Stimulated activated CD8-positive, alpha-beta memory T cell treated with anti-CD3 and anti-CD28 coated beads, Interleukin-7, amount 100 ng/mL, for 4 hours (primary cell): Measurements from ENCODE around the gene COX20.
"Not testable (repeated sequence)": the region's sequence is repeated elsewhere in the genome, so short reads cannot be mapped to it uniquely, and the experiment has no call there.

Experiments used
- DNase-seq, 2 donors: peaks; one replicate each; pipeline ENCODE4 v3.0.0-alpha.2; 2020; ENCODE audit warnings: low read depth in 2 of 2

Gene COX20

DNA sequence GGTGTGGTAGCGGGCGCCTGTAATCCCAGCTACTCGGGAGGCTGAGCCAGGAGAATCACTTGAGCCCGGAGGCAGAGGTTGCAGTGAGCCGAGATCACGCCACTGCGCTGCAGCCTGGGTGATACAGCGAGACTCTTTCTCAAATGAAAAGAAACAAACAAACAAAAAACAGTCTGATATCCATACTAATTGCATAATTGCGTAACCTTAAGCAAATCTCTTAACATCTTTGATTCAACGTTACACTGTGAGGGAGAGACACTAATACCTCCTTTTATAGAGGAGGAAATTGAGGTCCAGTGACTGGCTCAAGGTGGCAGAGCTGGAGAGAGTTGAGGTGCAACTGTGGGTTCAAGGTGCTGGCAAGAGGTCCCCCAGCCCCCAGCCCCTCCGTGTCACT is 12.6 kb upstream of the COX20 start:
- DNase-seq: no peak

DNA sequence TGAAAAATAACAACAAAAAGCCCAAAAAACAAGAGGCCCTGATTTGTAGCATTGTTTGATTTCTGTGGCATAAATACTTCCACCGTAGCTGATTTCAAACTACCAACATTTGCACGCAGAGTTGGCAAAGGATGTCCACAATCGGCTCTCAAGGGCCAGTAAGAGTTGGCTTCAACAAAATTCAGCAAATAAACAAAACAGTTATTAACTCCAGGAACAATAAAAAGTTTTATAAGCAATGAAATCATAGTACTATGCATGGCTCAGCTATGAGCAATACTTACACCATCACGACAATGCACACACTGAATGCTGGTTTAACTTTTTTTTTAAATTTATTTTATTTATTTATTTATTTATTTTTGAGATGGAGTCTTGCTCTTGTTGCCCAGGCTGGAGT is 8.7 kb upstream of the COX20 start:
- no peak for DNase-seq

DNA sequence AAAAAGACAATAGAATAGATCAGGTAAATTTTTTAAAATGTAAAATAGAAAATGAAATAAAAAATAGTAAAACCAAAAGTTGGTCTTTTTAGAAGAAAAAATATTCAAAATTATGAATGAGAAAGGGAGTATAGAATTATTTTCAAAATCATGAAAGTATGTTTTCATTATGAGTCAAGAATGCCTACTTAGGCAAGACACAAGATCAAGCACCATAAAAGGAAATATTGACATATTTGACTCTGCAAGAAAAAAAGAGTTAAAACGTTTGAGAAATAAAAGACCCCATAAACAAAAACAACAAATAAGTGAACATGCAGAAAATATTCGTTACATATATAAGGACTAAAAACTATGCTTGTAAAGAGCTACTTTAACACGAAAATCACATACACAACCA is 4.8 kb upstream of the COX20 start:
- no peak for DNase-seq

DNA sequence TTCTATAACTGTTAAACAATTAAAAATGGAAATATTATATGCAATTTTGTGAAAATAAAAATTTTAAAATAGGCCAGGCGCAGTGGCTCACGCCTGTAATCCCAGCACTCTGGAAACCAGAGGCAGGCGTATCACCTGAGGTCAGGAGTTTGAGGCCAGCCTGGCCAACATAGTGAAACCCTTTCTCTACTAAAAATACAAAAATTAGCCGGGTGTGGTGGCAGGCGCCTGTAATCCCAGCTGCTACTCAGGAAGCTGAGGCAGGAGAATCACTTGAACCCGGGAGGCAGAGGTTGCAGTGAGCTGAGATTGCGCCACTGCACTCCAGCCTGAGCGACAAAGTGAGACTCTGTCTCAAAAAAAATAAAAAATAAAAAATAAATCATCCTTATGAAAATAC is 2.2 kb upstream of the COX20 start:
- not testable (repeated sequence) for DNase-seq

DNA sequence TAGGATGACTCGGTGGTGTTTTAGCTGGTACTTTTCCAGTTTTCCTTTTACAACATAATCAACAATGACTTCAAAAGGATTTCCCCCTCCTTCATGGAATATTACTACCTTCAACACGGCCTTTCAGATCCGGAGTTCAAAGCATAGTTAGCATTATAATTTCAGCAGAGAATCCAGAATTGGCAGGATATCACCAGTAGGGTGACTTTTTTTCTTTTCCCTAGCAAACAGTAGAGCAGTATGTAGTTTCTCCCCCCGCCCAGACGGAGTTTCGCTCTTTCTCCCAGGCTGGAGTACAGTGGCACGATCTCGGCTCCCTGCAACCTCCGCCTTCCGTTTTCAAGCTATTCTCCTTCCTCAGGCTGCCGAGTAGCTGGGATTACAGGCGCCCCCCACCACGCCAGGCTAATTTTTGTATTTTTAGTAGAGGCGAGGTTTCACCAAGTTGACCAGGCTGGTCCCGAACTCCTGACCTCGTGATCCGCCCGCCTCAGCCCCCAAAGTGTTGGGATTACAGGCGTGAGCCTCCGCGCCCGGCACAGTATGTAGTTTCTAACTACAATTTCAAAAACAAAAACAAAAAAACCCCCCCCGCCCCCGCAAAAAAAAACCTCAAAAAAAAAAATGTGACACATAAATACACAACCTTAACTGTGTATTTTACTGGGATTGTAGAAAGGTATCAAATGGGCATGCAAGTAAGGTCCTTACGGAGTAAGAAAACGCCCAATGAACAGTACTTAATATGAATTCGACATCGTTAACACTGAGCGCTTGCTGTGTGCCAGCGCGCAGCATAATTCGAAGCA is 1.5 kb upstream of the COX20 start:
- peak; percentile 21 to 24 for DNase-seq

DNA sequence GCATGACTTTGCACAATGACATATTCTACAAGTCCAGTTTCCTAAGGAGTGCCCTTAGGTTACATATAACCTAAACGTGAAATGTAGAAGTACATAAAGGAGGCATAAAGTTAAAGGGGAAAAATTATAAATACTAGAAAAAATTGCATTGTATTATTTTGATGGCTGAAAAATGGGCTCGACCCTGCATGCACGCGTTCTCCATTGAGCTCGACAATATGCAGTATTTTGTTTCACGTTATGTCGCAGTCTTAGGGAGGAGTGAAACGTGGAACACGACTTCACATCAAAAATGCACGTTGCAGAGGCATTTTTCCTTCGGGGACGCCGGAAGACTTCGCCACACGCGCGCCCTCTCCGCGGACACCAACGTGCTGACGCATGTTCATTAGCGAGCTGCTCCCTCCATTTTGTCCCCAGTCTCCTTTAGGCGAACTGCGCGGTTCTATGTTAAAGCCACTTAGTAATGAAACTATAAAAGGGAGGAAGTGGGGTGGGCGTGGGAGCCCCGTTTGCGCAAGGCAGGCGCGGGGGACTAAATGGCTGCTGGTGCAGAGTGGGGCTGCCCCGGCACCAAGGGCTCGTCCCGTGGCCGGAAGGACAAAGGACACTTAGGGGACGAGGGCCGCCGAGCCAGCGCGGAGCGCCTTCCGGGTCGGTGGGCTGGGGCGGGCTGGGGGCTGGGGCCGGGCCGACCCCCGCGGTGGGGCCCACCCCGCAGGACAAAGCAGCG is 749 bp upstream of the COX20 start:
- peak; percentile 87 to 88 for DNase-seq

DNA sequence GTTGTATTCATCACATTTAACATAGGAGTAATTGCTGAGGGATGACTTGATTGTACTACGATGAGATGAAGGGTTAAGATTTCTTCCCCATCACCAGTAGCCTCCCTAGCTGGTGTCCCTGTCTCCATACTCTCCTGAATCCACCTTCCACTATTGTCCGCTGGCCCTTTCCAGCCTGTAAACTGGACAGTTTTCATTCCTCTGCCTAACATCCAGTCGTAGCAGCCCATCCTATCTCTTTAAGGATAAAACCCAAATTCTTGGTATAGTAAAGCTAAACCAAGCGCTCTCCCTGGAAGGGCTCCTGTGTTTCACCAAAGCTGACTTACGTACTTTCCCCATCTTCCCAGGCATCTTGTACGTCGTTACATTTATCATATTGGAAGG is 670 bp downstream of the COX20 start:
- no peak for DNase-seq

DNA sequence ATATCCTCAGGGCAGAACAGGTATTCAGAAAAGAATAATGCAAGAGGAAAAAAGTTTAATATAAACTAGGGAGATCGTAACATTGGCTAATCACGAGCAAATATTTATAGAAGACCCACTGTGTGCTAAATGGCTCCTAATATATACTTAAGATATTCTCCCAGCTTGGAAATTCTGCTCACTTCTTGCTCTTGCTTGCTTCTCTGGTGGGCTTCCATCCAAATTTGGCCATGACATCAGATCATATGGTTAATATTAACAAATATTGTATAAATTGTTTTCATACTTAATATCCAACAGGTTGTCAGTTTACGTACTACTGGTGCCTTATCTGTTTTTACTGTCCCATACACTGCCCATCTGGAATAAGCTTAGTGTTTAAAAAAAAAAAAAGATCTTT is 1.1 kb downstream of the COX20 start:
- no peak for DNase-seq

DNA sequence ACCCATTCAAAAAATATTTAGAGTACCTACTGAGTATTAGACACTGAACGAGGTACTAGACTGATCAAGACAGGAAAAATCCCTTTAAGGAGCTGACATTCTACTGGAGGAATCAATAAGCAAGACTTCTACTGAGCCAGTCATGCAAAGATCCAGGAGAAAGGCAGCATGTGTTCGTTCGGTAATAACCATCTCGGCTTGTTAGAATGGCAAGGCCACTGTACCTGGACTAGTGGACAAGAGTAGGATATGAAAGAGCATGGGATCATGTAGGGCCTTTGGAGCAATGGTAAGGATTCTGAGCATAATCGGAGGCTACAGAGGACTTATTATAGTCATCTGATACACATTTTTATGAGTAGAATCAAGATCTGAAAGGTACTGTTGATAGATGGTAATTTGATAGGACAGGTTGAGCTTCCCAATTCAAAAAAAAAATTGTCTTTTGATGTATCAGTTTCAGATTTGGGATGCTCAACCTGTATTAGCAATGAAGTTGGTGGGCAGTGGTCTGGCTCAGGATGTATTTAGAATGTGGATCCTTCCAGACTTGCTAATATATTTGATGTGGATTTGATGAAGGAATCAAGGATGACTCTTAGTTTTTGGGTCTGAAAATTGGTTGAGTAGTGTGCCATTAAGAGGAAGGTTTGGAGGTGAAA is 2.3 kb downstream of the COX20 start:
- DNase-seq: no peak

DNA sequence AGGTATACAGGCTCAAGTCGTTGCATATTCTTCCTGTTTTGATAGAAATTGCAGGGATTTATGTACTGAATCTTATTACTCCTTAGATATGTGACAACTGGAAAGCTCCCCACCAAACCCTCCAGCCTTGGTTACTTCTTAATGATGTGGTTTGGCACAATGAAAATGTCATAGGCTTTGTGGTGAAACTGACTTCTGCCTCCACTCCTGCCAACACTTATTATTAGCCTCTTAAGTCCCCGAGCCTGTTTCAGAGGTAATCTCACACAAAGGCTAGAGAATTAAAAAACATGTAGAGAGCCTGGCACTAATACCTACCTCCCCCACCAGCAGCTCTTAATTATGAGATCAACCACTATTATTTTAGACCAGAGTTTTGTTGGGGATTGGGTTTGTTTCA is 4.2 kb downstream of the COX20 start:
- DNase-seq: no peak

DNA sequence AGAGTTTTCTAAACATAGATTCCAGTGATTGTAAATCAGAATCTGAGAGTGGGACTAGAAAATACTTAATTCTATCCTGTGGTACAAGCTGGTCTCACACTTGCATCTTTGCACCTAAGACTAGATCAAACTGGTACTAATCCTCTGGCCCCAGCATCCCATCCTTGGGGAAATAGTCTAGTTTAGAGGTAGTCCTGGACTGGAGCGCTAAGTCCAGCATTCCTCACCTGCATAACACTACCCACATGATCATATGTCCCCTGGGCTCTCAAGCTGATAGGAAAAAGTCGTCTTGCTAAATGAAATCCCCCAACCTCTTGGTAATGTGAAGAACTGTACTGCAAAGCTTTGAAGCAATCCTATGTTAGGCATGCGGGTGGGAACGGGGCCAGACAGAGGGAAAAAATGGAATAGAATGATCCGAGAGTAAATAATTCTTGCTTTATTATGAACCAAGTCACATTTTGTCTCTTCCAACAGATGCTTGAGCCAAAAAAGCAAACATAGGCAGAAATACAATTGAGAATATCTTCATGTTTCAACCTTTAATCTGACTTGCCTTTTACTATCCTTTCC is 4.8 kb downstream of the COX20 start:
- DNase-seq: no peak

DNA sequence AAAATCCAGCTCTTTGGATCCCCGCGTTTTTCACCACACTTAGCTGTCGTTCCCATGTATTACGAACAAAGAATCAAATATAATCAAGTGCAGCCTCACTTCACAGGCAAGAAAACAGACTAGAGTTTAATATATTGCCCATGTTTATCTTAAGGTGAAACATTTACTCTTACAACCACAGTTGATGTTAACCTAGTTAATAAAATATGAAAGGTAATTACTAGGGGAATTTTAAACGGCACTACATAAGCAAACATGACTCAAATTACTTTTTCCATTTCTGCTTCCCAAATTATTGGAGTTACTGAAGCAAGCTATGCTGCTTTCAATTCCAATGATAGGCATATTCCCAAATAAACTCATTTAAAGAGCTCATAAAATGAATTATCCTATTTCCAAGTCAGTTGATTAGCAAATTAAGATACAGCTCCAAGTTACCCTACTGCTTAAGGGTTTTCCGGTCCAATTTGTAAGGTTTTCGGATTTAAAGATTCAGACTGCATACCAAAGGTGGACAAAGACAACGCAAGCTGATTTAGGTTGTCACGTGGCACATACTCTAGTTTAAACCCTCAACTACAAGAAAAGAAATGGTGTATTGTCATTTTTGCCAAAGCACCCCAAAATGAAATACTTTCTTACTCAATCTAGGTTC is 5.9 kb downstream of the COX20 start:
- no peak for DNase-seq

DNA sequence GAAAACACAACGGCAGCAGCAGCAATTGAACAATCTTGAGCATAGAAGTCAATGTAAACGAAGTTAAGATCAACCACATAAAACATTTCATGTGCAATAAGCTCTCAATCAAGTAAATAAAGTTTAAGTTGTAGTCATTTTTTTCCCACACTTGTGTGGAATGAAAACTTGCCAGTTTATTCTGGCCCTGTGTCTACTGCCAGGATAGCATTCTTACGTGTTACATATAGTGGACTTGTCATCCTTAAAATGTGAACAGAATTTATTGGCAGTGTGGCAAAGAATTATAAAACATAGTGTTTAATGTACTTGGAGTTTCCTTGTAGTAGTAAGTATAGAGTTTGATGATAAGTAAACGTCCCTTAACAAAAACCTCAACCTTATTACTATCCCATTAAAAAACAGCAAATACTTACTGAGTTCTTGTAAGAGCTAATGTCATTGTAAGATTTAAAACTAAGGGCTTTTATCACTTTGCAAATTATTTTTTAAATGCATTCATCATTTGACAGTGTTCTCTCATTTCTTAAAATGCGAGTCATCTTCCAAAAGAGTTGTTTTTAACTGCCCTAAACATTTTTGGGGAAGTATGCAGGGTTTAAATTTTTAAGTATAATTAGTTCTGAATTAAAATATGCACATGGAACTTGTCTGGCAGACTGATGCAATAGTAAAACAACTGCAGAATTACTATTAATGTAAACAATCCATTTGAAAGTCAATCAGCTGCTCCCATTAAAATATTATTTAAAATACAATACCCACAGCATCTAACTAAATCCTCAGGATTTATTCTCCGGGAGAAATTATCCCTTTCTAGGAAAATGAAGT is 7.9 kb downstream of the COX20 start:
- no peak for DNase-seq

DNA sequence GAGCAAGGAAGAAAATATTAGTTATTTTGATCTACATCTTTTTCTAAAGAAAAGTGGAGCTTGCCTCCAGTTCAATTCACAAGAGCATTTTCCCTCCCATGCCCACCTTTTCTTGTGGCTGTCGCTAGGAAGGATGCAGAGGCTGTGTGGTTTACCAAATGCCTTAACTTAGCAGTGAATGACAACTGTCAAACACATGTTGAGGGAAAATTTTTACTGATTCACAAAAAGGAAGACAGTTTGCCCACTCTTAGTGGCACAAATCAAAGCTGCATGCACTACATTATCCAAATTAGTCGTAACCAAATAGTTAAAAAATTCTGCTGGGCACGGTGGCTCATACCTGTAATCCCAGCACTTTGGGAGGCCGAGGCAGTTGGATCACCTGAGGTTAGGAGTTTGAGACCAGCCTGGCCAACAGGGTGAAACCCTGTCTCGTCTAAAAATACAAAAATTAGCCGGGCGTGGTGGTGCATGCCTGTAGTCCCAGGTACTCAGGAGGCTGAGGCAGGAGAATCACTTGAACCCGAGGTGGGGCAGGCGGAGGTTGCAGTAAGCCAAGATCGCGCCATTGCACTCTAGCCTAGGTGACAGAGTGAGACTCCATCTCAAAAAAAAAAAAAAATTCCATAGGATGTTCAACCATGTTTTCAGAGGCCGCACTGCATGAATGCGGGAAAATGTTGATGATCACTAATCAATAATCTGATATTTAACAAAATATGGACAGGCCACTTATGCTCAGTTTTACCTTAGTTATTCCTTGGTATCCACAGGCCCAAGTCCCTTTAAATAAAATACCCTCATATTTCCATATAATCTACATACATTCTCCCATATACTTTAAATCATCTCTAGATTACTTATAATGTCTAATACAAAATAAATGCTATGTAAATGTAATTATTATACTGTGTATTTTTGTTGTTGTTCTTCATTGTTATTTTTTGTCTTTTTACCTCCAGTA is 9.0 kb downstream of the COX20 start:
- no peak for DNase-seq

DNA sequence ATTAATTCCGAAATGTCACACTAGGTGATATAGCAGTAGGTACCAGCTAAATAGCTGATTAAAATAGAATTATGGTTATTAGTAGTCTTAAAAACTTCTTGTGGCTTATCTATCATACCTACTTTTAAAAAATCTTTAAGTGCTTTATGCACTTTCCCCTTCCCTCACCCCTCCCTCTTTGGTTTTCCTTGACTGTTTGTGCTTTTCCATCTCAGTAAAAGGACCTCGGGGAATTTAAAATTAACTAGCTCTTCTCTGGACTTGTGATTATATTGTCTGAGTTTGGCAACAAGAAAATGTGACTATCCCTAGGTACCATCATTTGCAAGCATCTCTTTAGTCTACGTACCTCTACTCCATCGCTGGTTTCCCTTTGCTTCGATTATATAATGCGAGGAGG is 11.2 kb downstream of the COX20 start:
- no peak for DNase-seq

DNA sequence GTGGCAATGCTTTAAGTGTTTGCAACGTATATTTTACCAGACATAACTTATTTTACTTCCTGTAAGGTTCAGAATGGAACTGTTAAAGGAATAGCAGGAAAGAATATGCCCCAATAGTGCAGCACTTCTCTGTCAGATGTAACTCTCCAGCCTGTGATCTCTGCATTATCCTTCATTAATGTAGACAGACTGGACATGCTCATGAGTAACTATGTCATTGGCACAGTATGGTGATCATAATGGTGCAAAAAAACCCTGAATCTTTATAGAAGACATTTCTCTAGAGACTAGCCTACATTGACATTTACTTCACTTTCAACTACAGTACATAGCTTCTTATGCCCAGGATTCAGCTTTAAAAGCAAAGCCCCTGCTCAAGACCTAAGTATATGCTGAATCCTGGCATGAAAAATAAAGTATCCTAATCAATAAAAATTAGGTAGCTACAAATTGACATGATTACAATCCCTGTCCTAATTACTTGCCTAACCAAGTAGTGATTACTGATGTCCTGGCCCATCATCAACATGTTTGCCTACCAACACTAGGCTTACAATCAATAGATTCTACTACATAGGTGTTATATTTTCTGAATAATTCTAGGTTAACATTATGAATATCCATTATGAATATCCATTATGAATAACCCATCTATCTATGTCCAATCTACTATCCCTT is 13.9 kb downstream of the COX20 start:
- DNase-seq: no peak

DNA sequence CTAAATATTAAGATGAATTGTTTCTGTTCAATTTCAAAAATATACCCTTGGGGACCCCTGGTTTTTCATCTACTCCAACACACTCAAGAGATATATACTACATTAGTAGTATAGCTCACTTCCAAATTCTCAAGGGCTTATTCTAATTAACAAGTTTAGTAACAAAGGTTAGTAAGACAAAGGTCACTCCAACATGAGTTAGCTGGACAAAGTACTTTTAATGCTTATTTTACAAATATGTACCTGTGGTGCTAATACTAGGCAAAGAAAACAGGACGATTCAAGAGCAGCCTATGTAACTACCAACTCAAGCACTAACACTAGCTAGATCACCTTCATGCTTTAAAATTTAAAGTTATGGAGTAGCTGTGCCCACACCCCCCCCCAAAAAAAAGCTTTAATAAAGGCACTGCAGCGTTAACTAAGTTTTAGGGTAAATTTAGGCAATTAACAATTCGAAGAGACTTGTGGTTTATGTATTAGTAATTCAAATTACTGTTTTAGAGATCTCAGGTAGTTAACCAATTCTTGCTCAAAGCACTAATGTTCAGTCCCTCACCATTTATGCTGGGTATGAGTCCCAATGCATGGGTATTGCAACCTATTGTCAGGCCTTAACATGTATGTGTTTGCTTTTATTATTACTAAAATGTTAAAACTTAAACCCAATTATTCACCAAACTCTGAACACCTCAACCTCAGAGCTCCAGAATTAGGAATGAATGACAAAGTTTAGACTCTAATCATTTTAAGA is 14.8 kb downstream of the COX20 start:
- DNase-seq: no peak

DNA sequence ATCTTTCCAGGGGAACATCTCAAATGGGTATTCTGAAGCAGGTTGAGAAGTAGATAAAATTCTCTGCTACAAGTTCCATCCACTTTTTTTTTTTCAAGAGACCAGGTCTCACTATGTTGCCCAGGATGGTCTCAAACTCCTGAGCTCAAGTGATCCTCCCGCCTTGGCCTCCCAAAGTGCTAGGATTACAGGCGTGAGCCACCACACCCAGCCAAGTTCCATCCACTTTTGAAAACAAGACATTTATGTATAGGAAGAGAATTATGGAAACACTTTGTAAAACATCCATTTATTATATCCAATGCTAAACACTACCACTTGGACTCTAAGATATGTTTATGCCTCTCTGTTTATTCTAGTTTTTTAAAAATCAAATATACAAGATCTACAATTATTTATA is 15.4 kb downstream of the COX20 start:
- DNase-seq: no peak
